ENCODE measurements around the gene SLC25A6. TPM values are rescaled to one million over a fixed set of nuclear protein-coding genes. Genes with fewer than 3 reads are reported as not detected.

SLC25A6 gene
- total RNA-seq, 1 donor from 2014 or later: 348 TPM

- TF ChIP-seq CTCF (conservative IDR thresholded peaks at IDR 0.05; ENCODE audit: low read depth, low read length): no peak
- DNase-seq (ENCODE audit: low read depth): no peak
- H3K4me3 ChIP-seq (ENCODE audit: low read depth, low read length): no peak overlapping the region
Measured at GRCh38 chrX:1400742-1401471, 9.0 kb upstream of the SLC25A6 start.

- no peak for TF ChIP-seq CTCF (conservative IDR thresholded peaks at IDR 0.05; ENCODE audit: low read depth, low read length)
- H3K4me3 ChIP-seq (ENCODE audit: low read depth, low read length): no peak overlapping the region
Measured at GRCh38 chrX:1400049-1400448, 8.1 kb upstream of the SLC25A6 start.

GRCh38 chrX:1398431-1399340, 6.8 kb upstream of the SLC25A6 start:
- TF ChIP-seq CTCF (conservative IDR thresholded peaks at IDR 0.05; ENCODE audit: low read depth, low read length): no peak
- no peak overlapping the region for H3K4me3 ChIP-seq (ENCODE audit: low read depth, low read length)
- DNase-seq (ENCODE audit: low read depth): no peak

More at GRCh38 chrX:1400049-1400448, 8.1 kb upstream of the SLC25A6 start:
- DNase-seq (ENCODE audit: low read depth): no peak

GRCh38 chrX:1397441-1398270, 5.7 kb upstream of the SLC25A6 start:
- TF ChIP-seq CTCF (conservative IDR thresholded peaks at IDR 0.05; ENCODE audit: low read depth, low read length): no peak
- DNase-seq (ENCODE audit: low read depth): no peak
- no peak overlapping the region for H3K4me3 ChIP-seq (ENCODE audit: low read depth, low read length)

GRCh38 chrX:1397001-1397400, 5.1 kb upstream of the SLC25A6 start:
- no peak for TF ChIP-seq CTCF (conservative IDR thresholded peaks at IDR 0.05; ENCODE audit: low read depth, low read length)
- DNase-seq (ENCODE audit: low read depth): no peak
- H3K4me3 ChIP-seq (ENCODE audit: low read depth, low read length): no peak overlapping the region

- no peak for TF ChIP-seq CTCF (conservative IDR thresholded peaks at IDR 0.05; ENCODE audit: low read depth, low read length)
- no peak for DNase-seq (ENCODE audit: low read depth)
- H3K4me3 ChIP-seq (ENCODE audit: low read depth, low read length): no peak overlapping the region
Measured at GRCh38 chrX:1395646-1396216, 3.8 kb upstream of the SLC25A6 start.

Data from epithelial cell of proximal tubule (primary cell).